Activated T-cell treated with anti-CD3 and anti-CD28 coated beads for 4 hours (primary cell): ENCODE measurements around the gene RCAN1.

Source experiments
- DNase-seq: peaks from one replicate; pipeline ENCODE4 v3.0.0-alpha.2; 2020

RCAN1 gene

DNA sequence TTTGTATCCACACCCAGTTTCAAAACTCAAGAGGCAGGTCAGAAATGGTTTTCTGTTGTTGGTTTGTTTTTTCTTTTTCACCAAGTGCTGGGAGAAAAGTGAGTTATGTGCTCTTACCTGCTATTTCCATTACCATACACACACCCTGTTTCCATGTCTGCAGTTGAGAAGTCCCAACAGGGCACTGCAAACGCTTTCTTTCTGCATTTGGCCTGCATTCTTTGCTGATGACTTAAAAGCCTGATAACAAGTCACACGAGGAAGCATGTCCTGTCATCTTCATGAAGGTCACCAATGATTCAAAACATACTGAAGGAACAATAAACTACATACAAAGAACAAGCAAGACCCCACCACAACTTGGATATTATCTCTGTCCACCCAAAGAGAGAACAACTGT is 78.1 kb downstream of the RCAN1 start:
- DNase-seq: no peak

DNA sequence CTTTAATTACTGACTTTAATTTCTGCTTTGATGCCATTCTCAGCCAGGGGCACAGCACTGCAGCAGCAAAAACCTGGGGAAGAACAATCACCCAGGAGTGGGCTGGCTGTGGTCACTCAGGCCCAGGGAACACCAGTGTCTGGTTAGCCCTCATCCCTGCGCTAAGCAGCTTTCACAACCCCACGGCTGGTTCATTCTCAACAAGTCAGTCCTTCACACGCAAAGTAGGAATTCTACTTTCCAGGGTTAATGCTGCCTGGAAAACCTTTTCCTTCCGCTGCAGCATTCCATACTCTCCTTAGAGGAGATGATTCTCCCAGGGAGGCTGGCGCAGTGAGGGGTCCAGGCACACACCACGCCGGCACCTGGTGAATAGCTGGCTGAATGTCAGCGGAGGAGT is 78.6 kb downstream of the RCAN1 start:
- no peak for DNase-seq

DNA sequence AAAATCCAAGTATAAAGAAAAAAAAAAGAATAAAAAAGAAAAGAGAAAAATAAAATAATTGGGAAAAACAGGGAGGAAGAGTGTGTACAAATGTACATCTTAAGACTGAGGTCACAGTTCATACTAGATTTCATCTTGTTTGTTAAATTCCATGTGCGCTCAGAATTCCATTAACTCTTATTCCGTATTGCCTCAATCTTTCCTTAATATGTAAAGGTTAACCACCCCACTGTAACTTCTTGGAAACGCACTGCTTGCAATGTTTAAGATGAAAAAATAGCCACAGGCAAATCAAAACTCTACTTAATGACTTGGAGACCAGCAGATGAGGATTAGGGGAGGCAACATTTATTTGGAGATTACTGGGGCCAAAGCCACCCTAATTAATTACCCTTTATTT is 79.0 kb downstream of the RCAN1 start:
- DNase-seq: no peak

DNA sequence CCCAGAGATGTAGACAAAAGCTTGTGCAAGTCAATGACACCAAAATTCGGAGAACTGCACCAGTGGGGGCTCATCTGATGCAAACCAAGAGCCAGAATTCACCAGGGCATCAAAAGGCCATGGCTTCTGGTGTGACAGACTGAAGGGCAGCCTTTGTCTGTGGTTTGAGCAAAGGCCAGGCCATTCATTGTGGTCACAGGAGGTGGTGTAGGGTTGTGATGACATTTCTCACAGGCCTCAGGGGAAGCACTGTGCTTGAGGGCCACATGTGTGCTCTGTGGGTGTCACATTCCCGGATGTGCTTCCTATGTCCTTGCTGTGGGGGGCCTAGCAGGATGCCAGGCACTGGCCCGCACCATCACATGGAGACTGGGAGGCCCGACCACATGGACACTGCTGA is 80.4 kb downstream of the RCAN1 start:
- DNase-seq: no peak

DNA sequence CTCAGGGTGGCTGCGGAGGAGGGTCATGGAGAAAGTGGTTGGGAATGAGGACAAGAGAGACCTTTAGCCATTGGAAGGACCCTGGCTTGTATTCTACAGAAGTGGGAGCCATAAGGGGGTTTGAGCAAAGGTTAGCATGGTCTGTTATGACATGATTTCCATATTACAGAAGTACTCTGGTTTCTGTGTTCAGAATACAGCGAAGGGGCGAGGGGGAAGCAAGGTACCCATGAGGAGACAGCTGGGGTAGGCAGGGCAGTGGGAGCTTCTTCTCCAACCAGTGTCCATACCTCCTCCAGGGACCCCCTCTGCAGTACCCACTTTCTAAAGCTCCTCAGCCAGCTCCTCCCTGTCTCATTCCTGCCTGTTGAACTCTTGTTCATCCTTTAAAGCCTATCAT is 81.0 kb downstream of the RCAN1 start:
- DNase-seq: no peak

DNA sequence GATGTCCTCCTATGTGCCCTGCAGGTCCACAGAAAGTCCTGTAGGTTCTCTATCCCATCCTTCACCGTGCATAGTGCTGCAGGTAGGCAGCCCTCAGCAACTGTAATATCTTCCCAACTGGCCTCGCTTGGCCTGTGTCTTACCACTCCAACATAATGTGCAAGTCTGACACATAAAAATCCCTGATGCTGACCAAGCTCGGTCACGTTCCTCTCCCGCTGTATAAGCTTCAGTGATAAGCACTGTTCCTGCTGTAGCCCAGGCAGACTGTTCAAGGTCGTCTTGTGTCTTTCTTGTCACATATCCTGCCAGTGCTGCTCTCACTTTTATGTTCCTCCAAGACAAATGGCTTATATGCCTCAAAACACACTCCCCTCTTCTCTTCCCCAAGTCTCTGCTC is 83.5 kb downstream of the RCAN1 start:
- DNase-seq: no peak

DNA sequence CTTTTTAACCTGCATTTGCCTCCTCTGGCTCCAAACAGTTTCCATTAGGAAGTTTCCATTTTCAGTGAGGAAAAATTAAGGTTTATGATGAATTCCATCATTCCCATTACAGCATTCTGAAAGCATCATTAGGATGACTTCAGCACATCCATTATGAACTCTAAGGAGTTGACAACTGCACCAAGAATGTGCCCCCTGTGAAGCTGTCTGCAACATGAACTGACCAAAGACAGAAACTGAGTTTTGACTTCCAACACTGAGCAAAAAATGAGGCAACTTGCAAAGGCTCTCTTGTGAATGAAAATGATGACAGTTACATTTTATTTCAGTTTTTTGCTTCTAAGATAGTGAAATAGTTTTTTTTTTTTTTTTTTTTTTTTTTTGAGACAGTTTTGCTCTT is 84.7 kb downstream of the RCAN1 start:
- DNase-seq: no peak

DNA sequence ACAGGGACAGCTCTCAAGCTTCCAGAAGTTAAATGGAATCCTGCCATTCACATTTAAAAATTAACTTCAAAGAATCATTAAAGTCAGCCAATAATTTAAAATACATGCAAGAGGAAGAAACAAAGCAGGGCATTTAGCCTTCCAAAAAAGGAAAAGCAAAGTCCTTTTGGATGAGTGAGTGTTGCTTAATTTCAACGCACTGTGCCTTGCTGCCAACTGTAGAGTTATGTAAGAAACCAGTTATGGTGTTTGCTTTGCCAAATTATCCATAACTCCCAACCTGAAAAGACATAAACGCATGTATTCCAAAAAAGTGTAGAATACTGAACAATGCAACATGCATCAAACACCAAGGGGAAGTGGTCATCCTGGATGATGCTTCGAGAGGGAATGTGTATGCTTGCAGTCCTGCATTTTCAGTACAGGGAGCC is 86.8 kb downstream of the RCAN1 start:
- no peak for DNase-seq

DNA sequence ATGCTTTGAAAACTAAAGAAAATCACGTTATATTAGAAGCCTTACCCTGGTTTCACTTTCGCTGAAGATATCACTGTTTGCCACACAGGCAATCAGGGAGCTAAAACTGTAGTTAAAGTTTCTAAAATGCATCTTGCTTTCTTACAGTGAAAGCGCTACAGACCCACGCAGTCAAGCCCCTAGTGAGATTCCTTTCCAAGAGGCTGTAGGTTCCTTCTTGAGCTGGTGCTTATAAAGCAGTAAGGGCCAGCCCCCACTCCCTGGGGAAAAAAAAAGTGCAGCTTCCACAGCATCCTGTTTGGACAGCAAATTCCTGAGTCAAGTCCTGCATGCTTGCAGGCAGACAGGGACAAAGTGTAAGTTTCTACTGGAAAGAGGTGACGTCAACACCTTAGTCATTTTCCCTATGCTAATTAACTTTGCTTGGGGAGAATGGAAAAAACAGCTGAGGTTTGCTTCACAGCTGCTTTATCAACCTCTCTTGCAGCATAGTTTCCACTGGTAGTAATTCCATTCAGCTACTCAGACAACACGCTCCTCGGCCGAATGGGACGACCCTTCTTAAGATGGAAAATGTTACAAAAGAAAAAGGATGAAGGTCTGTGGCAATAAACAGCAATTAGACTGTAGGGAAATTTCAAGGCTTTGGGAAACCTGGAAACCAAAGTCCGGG is 88.2 kb downstream of the RCAN1 start:
- peak; percentile 24 for DNase-seq

DNA sequence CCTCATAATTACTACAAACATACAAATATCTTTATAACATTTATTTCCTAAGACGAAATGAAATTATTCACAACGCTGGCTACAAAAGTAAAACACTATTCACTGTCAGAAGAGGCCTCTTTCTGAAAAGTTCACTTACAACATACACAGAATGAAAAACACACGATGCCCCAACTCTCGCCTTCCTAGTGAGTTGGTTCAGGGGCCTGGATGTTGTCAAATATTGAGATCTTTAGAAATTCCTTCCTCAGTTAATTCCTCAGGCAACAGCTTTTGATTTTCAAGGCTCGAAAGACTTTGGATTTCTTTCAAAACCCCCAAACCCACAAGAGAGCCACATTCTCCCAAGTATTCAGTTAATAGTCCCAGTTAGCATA is 88.7 kb downstream of the RCAN1 start:
- no peak for DNase-seq

DNA sequence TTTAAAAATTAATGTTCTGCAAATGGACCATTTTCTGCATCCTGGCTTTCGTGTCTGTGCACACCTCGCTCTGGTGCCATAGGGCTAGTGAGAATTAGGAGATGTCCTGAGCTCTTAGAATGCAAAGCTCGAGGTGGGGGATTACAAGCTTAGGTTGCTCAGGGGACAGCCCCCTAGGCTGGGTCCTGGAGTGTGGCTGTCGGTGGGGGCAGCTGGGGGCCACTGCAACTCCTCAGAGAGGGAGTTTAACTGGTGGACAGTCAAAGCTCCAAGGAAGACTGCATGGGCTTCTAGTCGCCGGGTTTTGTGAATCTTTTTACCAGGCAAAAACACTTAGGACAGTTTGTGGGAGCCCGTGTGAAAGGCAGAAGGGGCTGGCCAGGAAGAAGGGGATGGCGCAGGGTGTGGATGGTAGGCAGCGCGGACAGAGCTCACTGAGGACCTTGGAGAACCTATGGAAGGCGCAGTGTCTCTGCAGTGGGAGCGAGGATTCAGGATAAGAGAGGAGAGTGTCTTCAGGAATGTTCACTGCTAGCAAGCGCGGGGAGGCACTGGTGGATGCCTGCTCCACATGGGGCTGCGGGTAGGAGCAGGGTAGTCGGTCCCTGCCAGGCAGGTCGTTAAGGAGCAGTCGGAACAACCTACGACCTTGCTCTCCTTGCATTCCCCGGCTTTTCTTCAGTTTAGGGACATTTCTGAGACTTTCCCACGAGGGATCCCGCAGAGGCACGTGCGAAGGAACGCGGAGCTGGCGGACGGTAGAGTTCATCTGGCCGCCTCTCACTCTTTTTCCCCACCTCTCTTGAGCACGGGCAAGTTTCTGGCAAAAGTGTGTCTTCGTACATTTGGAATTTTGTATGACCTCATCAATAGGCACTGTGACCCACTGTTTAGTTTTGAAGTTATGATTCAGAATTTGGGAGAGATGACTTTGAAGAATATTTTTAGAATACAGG is 90.0 kb downstream of the RCAN1 start:
- DNase-seq: no peak

DNA sequence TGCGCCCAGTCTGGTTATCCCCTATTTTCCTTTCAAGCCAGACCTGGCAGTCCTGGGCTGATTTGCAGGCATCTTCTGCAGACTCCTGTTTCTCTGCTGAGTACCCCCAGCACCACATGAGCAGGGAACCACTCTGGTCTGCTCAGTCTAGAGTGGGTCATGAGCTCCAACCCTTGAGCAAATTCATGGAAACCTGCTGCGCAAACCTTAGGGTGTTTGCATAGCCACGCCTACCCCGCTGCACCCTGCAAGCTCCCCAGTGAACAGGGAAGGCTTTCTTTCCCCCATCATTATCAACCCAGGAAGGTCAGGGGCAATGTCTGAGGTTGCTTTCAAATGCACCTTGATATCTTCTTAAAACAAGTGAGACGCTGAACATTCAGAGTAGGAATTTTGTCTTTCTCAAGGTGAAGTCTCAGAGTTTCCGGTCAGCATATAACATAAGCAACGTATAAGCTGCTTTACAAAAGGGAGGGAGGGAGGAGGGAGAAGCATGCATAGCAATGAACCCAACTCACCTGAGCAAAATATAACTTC is 91.8 kb downstream of the RCAN1 start:
- no peak for DNase-seq

DNA sequence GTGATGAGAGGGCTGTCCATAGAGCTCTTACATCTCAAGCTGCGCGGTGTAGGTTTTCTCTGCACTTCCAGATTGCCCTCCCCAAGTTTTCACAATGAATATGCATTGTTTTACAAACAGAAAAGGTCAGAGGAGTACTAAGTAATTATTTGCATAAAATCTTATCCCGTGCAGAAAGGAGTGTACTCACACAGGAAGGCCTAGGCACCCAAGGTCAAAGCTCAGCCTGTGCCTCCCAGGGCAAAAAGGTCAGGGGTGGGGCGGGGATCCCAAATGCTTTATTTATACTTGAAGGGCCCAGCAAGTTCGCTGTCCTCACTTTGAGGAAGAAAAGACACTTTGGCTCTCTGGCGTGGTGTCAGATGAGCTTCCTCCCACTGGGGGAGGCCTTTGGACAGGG is 92.6 kb downstream of the RCAN1 start:
- no peak for DNase-seq

DNA sequence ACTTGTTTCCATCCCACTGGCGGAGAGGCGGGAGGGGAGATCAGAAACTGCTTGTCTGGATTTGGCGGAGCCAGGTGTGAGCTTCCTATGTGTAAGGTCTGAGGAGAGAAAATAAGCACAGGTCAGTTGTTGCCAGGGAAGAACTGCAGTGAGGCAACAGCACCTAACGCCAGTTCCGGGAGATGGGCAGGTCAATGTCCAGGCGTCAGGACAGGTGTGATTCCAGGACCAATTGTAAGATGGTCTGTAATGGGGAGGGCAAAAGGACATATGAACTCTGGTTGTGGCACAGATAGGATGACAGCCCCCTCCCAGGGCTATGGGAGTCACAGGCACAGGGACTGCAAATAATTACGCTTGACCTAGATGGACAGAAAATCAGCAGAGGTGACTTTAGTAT is 93.4 kb downstream of the RCAN1 start:
- DNase-seq: no peak

DNA sequence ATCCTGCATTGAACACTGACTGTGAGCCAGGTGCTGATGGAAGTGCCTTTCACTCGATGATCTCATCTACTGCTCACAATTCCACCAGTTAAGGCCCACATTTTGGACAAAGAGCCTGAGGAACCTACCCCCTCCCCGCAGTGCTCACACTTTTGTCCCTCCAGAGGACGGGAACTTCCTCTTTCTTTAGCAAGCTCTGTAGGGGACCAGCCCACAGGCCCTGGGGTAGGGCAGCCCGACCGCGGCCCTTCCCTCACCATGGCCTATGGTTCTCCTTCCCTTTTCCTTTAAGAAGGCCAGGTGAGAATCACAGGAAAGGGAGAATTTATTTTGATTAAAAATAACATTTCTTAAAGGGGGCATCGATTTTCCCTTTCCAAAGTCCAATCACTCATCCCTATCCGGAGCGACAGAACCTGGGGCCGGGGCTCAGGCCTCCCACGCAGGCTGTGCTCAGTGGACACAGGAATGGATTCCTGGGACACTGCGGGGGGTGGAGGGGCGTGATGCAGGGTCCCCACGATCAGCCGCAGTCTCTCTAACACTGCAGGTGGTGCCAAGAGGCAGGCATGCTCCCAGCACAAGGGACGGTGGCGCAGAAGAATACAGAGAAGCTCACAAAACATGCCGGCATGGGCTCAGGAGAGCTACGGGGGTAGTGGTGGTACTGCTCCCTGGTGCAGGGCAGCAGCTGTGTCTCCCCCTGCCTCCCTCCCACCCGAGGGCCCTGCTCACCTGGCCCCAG is 94.0 kb downstream of the RCAN1 start:
- DNase-seq: no peak

DNA sequence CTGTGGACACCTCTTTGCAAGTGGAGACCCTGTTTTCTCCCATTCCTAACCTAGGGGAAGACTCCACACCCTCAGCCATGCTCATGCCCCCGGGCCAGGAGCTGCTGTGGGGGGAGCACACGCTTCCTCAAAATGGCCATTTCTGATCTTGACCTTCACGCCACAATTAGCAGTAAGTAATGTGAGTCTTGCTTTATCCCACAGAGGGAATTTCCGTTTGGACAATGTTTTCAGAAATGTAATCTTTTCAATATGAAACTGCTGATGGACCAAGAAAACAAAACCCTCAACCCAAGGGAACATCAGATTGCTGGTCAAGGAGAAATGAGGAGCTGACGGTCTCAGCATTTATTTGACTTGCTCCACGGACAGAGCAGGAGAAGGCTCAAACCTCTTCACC is 94.6 kb downstream of the RCAN1 start:
- no peak for DNase-seq

DNA sequence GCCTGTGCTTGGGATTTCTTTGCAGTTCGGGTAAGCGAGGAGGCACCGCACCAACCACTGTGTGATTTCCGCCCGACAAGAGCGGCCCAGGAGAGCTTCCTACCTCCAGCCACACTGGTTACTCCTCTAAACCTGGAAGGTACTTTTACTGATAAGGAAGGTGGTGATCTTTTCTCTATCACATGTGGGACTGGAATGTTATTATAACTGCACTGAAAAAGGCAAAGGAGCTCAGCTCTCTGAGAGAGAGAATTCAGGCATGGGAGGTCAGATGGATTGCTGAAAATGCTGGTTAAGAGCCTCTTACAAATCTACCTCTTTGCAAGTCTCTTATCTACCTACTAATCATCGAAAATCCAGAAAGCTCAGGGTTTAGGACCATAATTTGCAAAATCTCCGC is 95.2 kb downstream of the RCAN1 start:
- no peak for DNase-seq

DNA sequence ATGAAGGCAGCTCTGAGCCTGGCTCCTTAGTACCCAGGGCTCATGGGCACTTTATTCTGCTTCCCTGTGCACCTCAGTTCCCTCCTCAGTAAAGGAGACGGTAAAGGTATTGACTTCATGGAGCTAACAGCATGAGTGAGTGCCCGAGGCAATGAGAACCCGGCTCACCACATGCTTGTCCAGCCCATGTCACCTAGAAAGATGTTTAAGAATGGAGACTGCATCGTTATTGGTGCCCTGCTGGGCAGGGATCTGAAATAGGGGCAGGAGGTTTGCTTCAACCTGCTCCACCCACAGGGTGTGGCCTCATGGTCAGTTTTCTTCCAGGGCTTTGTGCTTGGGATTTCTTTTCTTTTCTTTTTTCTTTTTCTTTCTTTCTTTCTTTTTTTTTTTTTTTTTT is 95.9 kb downstream of the RCAN1 start:
- no peak for DNase-seq

DNA sequence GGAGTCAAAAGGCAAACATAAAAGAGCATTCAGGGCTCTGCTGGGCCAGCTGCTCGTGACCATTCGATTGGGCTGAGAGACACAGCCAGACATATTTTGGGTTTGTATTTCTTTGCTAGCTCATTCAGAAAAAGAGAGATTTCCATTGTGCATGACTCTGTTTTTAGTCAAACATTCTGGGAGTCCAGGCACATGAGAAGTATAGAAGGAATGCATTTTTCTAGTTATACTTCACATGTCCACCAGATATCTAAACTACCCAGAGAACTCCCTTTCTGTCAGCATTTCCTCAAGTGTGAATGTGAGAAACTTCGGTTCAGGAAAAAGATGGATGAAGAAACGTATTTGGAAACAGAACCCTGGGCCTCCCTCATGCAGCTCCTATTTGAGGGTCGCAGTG is 96.6 kb downstream of the RCAN1 start:
- no peak for DNase-seq

DNA sequence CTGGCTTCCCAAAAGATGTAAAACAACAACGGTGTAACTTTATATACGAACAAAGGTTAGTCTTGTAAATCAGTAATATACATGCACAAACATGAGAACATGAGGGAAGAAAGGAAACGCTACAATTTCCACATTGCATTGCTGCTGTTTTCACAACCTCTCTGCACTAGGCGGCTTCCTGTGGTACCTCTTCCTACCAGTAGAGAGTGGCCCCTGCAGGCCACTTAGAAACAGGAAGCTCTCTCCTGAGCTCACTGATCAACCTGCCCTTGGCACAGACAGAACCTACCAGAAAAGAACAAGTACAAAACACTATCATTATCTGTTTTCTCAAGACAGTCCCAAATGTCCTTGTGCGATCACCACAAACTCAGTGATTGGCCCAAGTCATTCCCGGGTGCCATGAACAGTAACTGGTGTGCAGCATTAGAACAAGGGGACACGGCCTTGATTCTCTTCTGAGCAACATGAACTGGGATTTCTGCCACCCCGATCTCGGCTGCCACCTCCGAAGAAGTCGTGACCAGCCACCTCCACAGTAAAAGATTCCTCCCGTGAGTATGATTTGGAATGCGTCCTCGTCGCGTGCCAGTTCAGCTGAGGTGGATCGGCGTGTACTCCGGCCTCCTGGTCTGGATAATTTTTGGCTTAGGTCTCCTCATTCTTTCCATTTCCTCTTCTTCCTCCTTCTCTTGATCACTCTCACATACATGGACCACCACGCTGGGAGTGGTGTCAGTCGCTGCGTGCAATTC is 97.2 kb downstream of the RCAN1 start:
- DNase-seq: no peak

DNA sequence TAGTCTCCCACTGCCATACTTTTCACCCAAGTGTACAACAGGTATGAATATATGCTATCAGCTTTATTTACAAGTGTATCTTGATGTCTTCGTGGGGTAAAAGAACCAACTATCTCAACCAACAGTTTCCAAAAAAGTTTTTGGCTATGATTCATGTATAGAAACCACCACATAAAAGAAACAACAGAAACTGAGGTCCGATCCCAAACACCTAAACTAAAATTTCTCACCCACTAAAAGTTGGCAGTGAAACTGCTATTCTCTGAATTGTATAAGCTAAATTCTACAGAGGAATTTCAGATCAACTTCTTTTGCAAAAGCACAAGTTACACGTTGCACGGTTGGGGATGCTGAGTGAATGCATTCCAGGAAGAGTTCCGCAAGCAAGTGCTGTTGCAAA is 97.9 kb downstream of the RCAN1 start:
- no peak for DNase-seq

DNA sequence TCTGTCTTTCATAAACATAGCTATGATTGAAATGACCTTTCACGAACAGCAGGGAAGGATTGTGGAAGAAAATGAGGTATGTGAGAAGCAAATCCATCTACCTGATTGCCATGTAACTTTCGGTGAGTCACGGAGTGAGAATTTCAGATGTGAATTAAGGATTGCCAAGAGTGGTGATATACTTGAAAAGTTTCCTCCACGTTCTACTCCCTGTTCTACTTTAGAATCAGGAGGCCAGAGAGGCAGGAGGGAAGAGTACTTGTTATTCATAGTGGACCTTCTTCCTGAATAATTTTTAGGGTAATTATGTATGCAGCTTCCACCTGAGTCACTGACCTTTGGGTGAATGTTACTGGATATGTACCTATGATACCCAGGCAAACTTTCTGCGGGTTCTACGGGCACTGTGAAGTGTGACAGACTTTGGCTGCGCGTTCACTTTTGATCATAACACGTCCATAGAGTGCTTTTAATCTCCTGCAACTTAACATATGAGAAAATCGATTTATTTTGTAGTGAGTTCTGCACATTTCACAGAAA is 100.3 kb downstream of the RCAN1 start:
- DNase-seq: no peak
